ENCODE measurements around the gene SNN.
A peak's percentile ranks its signal among the peaks of the same experiment; 100 is the strongest.

Gene SNN

DNA sequence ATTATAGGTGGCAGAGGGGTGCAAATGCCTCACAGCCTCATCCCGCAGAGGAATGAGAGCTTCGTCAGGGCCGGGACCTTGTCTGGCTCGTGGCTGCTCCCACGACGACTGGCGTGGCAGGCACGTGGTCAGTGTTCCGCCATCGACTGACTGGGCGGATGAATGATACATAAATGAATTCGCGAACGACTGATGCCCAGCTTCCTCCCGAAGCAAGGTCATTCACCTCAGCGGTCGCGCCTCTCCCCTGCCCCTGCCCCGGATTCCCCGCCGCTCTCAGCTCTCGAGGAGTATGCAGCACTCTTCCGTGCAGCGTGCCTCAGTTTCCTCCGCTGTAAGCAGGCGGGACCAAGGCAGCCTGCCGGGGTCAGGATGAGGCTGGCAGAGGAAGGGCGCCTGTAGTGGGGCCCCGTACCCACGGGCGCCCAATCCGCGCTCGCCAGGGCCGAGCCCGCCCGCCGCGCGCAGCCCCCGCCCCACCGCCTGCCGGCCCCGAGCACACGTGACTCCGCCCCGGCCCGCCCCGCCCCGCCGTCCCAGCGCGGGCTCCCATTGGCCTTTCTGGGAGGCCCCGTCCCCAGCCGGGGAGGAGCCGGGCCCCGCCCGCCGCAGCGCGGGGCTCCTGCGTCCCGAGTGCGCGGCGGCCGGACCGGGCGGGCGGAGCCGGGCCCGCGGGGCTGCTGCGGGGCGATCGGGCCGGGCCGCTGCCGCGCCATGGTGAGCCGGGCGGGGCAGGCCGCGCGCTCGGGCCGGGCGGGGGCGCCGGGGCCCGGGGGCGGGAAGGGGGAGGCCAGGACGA lies at the start of gene SNN:
Gene SNN, plus strand, starts transcription at position 632 of the 799 bp plus-strand sequence. CDS start 7,605 bp downstream, outside the sequence.
- peak; percentile 80 for DNase-seq (ENCODE audit: low read depth)

GRCh38 chr16:11619327-11619851 lies 48.9 kb upstream of the SNN start:
- DNase-seq (ENCODE audit: low read depth), result no peak

GRCh38 chr16:11620243-11621003 lies 47.8 kb upstream of the SNN start:
- no peak for DNase-seq (ENCODE audit: low read depth)

DNA sequence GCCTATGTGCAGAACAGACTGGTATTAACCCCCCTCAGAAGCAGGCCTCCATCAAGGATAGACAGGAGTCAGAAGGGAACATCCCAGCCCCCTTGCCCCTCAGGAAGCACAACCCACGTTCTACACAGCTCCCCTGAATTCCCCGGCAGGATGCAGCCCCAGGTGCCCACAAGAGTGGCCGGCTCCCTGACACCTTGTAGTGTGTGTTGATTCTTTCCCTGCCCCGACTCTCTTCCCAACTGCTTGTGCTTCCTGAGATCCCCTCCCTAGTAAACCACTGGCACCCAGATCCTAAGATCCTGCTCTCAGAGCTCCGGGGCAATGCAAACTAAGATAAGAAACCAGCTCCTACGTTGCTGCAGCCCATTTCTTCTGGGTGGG lies 46.7 kb upstream of the SNN start:
- no peak for DNase-seq (ENCODE audit: low read depth)

- peak; percentile 38 for DNase-seq (ENCODE audit: low read depth)
Measured at GRCh38 chr16:11621920-11622651, 46.2 kb upstream of the SNN start.

DNA sequence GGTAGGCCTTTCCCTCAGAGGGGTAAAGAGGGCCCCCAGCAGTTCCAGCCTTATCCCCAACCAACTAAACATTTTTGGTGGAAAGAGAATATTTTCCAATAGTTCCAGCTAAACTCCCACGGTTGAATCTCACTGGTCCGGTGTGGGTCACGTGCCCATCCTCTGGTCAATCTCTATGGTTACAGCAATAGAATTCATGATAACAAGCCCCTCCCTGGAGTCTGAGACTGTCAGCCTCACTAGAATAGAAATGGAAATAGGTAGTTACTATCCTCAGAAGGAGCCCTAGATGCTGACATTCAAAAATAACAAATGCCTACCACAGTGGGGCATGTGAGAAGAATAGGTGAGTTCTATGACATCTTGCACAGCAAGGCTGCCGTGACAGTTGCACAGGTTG lies 44.0 kb upstream of the SNN start:
- no peak for DNase-seq (ENCODE audit: low read depth)

GRCh38 chr16:11624636-11625607 lies 43.3 kb upstream of the SNN start:
- DNase-seq (ENCODE audit: low read depth), result no peak

DNA sequence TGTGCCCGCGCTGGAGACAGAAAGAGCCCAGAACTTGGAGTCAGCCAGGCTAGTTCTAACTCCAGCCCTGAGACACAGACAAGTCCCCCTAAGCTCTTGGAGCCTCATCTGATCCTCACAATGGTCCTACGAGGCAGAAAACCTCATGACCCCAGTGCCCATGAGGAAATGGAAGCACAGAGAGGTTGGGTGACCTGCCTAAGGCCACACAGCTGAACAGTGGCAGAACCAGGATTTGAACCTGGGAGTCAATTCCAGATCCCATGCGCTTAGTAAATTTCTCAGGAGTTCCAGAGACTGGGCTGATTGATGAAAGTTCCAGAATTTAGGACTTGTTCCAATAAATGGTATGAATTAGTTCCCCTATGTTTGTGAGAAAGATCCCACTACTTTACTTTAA lies 42.5 kb upstream of the SNN start:
- no peak for DNase-seq (ENCODE audit: low read depth)

- DNase-seq (ENCODE audit: low read depth), result no peak
Measured at GRCh38 chr16:11626657-11627291, 41.5 kb upstream of the SNN start.

- DNase-seq (ENCODE audit: low read depth), result no peak
Measured at GRCh38 chr16:11627292-11627663, 41.0 kb upstream of the SNN start.

GRCh38 chr16:11627822-11628457 lies 40.3 kb upstream of the SNN start:
- no peak for DNase-seq (ENCODE audit: low read depth)

GRCh38 chr16:11629071-11630030 lies 38.9 kb upstream of the SNN start:
- no peak for DNase-seq (ENCODE audit: low read depth)

- DNase-seq (ENCODE audit: low read depth), result no peak
Measured at GRCh38 chr16:11630046-11630767, 38.0 kb upstream of the SNN start.

GRCh38 chr16:11630768-11631056 lies 37.5 kb upstream of the SNN start:
- no peak for DNase-seq (ENCODE audit: low read depth)

DNA sequence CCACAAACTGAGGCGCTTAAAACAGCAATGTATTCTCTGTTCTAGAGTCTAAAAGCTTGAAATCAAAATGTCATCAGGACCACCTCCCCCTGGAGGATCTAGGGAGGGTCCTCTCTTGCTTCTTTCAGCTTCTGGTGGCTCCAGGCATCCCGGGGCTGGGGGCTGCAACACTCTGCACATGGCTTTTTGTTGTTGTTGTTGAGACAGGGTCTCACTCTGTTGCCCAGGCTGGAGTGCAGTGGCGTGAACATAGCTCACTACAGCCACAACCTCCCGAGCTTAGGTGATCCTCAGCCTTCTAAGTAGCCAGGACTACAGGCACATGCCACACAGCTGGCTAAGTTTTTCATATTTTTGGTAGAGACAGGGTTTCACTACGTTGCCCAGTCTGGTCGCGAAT lies 37.0 kb upstream of the SNN start:
- DNase-seq (ENCODE audit: low read depth), result no peak

GRCh38 chr16:11632455-11632939 lies 35.8 kb upstream of the SNN start:
- DNase-seq (ENCODE audit: low read depth), result no peak

DNA sequence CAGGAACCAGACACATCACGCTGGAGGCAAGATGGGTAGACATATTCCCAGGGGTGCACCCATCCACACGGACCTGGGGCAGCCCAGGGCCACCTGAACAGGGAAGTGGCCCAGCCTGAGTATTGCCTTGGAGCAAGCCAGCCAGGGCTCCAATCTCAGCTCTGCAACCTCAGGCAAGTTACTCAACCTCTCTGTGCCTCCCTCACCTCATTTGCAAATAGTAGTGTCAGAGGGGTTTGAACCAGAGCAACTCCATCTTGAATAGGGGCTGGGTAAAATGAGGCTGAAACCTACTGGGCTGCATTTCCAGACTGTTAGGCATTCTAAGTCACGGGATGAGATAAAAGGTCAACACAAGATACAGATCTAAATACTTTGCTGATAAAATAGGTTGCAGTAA lies 35.1 kb upstream of the SNN start:
- no peak for DNase-seq (ENCODE audit: low read depth)

- no peak for DNase-seq (ENCODE audit: low read depth)
Measured at GRCh38 chr16:11634312-11634711, 33.9 kb upstream of the SNN start.

All from activated T-cell treated with anti-CD3 and anti-CD28 coated beads for 1 hour (primary cell).